Fibroblast of lung (primary cell): ENCODE data around the gene MICU1. TPM values are rescaled to one million over a fixed set of nuclear protein-coding genes. Genes with fewer than 3 reads are reported as not detected.

ENCODE experiments used
- DNase-seq, 2 donors: peaks; one replicate each; pipeline versions ENCODE4 v3.0.0 to v3.0.0-alpha.2; 2010; ENCODE audit warnings: low read depth in 2 of 2
- H2AFZ ChIP-seq: 2 replicates; pipeline ENCODE4 v1.5.1; 2012; ENCODE audit warnings: low read length, control low read depth, inconsistent platforms
- H3K27ac ChIP-seq: 2 replicates; pipeline ENCODE4 v1.5.1; 2011; ENCODE audit warnings: low read length, control low read depth; ENCODE audit not compliant: insufficient read depth
- H3K27me3 ChIP-seq: 2 replicates; pipeline ENCODE4 v1.5.1; 2011; ENCODE audit warnings: mild to moderate bottlenecking, low read length; ENCODE audit not compliant: control insufficient read depth, insufficient read depth
- H3K36me3 ChIP-seq: 2 replicates; pipeline ENCODE4 v1.5.1; 2011; ENCODE audit warnings: low read length; ENCODE audit not compliant: control insufficient read depth, insufficient read depth
- H3K4me1 ChIP-seq: 2 replicates; pipeline ENCODE4 v1.5.1; 2011; ENCODE audit warnings: low read length; ENCODE audit not compliant: control insufficient read depth, insufficient read depth; ENCODE audit errors: extremely low read depth
- H3K4me2 ChIP-seq: 2 replicates; pipeline ENCODE4 v1.5.1; 2011; ENCODE audit warnings: low read length, control low read depth; ENCODE audit not compliant: insufficient read depth; ENCODE audit errors: extremely low read depth
- H3K4me3 ChIP-seq, 4 experiments: fragments of 200-600 bp in 1 of 4; sonication (generic) in 1 of 4; replicated peaks in 1 of 4; 2 replicates each; pipeline ENCODE4 v1.5.1; 2011 to 2016; ENCODE audit warnings: low read length in 4 of 4, low read depth in 3 of 4, mild to moderate bottlenecking in 3 of 4, control low read depth in 2 of 4, inconsistent platforms in 1 of 4, mixed read lengths in 1 of 4; ENCODE audit not compliant: insufficient read depth in 1 of 4; ENCODE audit errors: control extremely low read depth in 1 of 4
- H3K79me2 ChIP-seq: 2 replicates; pipeline ENCODE4 v1.5.1; 2012; ENCODE audit warnings: mild to moderate bottlenecking, low read length, inconsistent platforms; ENCODE audit not compliant: control insufficient read depth, insufficient read depth
- H3K9ac ChIP-seq: 2 replicates; pipeline ENCODE4 v1.5.1; 2011; ENCODE audit warnings: mild to moderate bottlenecking, low read length, control low read depth; ENCODE audit not compliant: insufficient read depth
- H3K9me3 ChIP-seq: 2 replicates; pipeline ENCODE4 v1.5.1; 2012; ENCODE audit warnings: low read depth, low read length; ENCODE audit not compliant: control insufficient read depth, insufficient read depth
- H4K20me1 ChIP-seq: 2 replicates; pipeline ENCODE4 v1.5.1; 2011; ENCODE audit warnings: low read length; ENCODE audit not compliant: control insufficient read depth, insufficient read depth; ENCODE audit errors: extremely low read depth
- CTCF ChIP-seq, 2 donors: IDR thresholded peaks in 1 of 2; conservative IDR thresholded peaks in 1 of 2; 1 replicate in 1 of 2; 2 replicates in 1 of 2; pipeline ENCODE4 v1.5.1; 2011 to 2012; ENCODE audit warnings: low read length in 2 of 2, control low read depth in 1 of 2, inconsistent platforms in 1 of 2, low read depth in 1 of 2, mild to moderate bottlenecking in 1 of 2
- EZH2 ChIP-seq: IDR thresholded peaks from 2 replicates; pipeline ENCODE4 v1.5.1; 2012; ENCODE audit warnings: low read length, control low read depth, mild to moderate bottlenecking; ENCODE audit errors: missing control alignments
- polyA plus RNA-seq, 2 donors: library from polyadenylated mRNA; depleted of rRNA in 1 of 2; stranded (reverse) in 1 of 2; unstranded in 1 of 2; fragments of >200 nt; gene quantifications; 2 replicates each; pipeline ENCODE4 v1.2.1, GENCODE V29; 2011 to 2012; ENCODE audit warnings: missing spikeins in 1 of 2
- total RNA-seq: library from RNA; depleted of rRNA; stranded (reverse); fragments of >200 nt; gene quantifications from 2 replicates; pipeline ENCODE4 v1.2.1, GENCODE V29; 2014

Gene MICU1
- total and polyA plus RNA-seq, 2 donors (not counting 1 experiment from before 2014, with no cell fraction given): 83.2 to 83.3 TPM

- no peak overlapping the region for H3K4me3 ChIP-seq
- peaks cover 43% of the 10 kb centered on the region for H3K4me1 ChIP-seq
- H3K36me3 ChIP-seq: no peaks in the 10 kb centered on the region
- H3K9me3 ChIP-seq: no peaks in the 10 kb centered on the region
- no peak overlapping the region for H3K4me2 ChIP-seq
- no peaks in the 10 kb centered on the region for H3K79me2 ChIP-seq
- no peak overlapping the region for H2AFZ ChIP-seq
- no peak overlapping the region for H3K9ac ChIP-seq
- H3K27ac ChIP-seq: peak overlapping the region; percentile 92
- no peaks in the 10 kb centered on the region for H3K27me3 ChIP-seq
- H4K20me1 ChIP-seq: no peaks in the 10 kb centered on the region
- no peak for TF ChIP-seq EZH2
- TF ChIP-seq CTCF (conservative IDR thresholded peaks at IDR 0.05 in 1 of 2, IDR thresholded peaks at IDR 0.05 in 1 of 2; ENCODE audit: low read depth in 1 of 2, low read length in 2 of 2): no peak
- no peak for DNase-seq
Measured at GRCh38 chr10:72322030-72322279, 303.9 kb downstream of the MICU1 start.

- peak overlapping the region; percentile 60 for H3K9ac ChIP-seq
- TF ChIP-seq CTCF (conservative IDR thresholded peaks at IDR 0.05 in 1 of 2, IDR thresholded peaks at IDR 0.05 in 1 of 2; ENCODE audit: low read depth in 1 of 2, low read length in 2 of 2) (no peak), EZH2 (no peak)
- H2AFZ ChIP-seq: no peak overlapping the region
- H3K27me3 ChIP-seq: no peaks in the 10 kb centered on the region
- H4K20me1 ChIP-seq: no peaks in the 10 kb centered on the region
- no peak for DNase-seq
- peak overlapping the region; percentile 85 for H3K4me2 ChIP-seq
- H3K79me2 ChIP-seq: no peaks in the 10 kb centered on the region
- H3K9me3 ChIP-seq: no peaks in the 10 kb centered on the region
- H3K4me1 ChIP-seq: peaks cover 43% of the 10 kb centered on the region
- peak overlapping the region; percentile 92 for H3K27ac ChIP-seq
- no peak overlapping the region for H3K4me3 ChIP-seq
- no peaks in the 10 kb centered on the region for H3K36me3 ChIP-seq
Measured at GRCh38 chr10:72321248-72322029, 304.4 kb downstream of the MICU1 start.

- H3K4me1 ChIP-seq: peaks cover 47% of the 10 kb centered on the region
- peak overlapping the region; percentile 85 for H3K4me2 ChIP-seq
- no peaks in the 10 kb centered on the region for H3K27me3 ChIP-seq
- H3K9ac ChIP-seq: peak overlapping the region; percentile 60
- no peak for TF ChIP-seq EZH2
- no peak for TF ChIP-seq CTCF (conservative IDR thresholded peaks at IDR 0.05 in 1 of 2, IDR thresholded peaks at IDR 0.05 in 1 of 2; ENCODE audit: low read depth in 1 of 2, low read length in 2 of 2)
- H3K79me2 ChIP-seq: no peaks in the 10 kb centered on the region
- no peak overlapping the region for H3K4me3 ChIP-seq
- no peaks in the 10 kb centered on the region for H3K36me3 ChIP-seq
- peak; percentile 97 to 99 for DNase-seq
- H3K9me3 ChIP-seq: no peaks in the 10 kb centered on the region
- H4K20me1 ChIP-seq: no peaks in the 10 kb centered on the region
- peak overlapping the region; percentile 92 for H3K27ac ChIP-seq
- H2AFZ ChIP-seq: no peak overlapping the region
Measured at GRCh38 chr10:72320676-72321247, 305.1 kb downstream of the MICU1 start.
